Activated naive CD8-positive, alpha-beta T cell (primary cell): ENCODE results near the gene AADACL3.
"Not testable (repeated sequence)": the region's sequence is repeated elsewhere in the genome, so short reads cannot be mapped to it uniquely, and the experiment has no call there.

ENCODE experiments used
- H3K27ac Mint-ChIP-seq: one replicate; pipeline ENCODE4 v1.8.0; 2021; ENCODE audit warnings: mixed read lengths
- H3K27me3 Mint-ChIP-seq: one replicate; pipeline ENCODE4 v1.8.0; 2021; ENCODE audit warnings: mixed read lengths
- H3K36me3 Mint-ChIP-seq: one replicate; pipeline ENCODE4 v1.8.0; 2021; ENCODE audit warnings: mixed read lengths
- H3K4me1 Mint-ChIP-seq: one replicate; pipeline ENCODE4 v1.8.0; 2021; ENCODE audit warnings: low read depth, mixed read lengths
- H3K4me3 Mint-ChIP-seq: one replicate; pipeline ENCODE4 v1.8.0; 2021; ENCODE audit warnings: mild to moderate bottlenecking, mixed read lengths
- H3K9me3 Mint-ChIP-seq: one replicate; pipeline ENCODE4 v1.8.0; 2021; ENCODE audit warnings: low read depth, mixed read lengths

The AADACL3 gene

DNA sequence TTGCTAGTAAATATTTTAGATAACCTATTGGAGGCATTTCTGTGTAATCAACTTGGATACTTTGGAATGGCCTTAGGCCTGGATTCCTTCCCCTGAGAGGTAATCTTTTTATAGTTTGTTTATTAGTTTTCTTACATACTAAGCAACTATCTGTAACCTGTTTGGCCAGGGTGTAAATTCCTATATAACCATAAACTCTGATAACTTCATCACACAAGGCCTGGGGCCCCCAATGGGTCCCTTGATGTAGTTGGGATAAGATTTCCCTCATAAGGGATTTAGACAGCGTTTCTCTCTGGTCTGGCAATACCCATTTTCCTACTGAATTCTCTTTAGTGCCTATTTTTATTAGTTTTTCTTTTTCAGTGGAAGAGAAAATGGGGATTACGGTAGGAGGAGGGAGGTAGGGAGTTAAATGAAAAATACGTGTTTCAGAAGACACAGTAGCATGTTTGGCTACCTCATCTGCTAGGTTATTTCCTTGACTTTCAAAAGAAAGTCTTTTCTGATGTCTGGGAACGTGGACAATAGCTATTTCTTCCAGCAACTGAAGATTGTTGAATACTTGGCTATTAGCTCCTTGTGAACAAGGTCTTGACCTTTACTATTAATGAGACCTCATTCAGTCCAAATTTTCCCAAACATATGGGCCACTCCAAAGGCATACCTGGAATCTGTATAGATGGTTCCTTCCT is 7.4 kb upstream of the AADACL3 start:
- peaks cover 13% of the 10 kb centered on the region for H3K9me3 Mint-ChIP-seq
- peaks cover 11% of the 10 kb centered on the region for H3K27me3 Mint-ChIP-seq
- no peaks in the 10 kb centered on the region for H3K4me1 Mint-ChIP-seq
- H3K36me3 Mint-ChIP-seq, result peaks cover 5% of the 10 kb centered on the region
- no peak overlapping the region for H3K27ac Mint-ChIP-seq
- H3K4me3 Mint-ChIP-seq, result no peak overlapping the region

DNA sequence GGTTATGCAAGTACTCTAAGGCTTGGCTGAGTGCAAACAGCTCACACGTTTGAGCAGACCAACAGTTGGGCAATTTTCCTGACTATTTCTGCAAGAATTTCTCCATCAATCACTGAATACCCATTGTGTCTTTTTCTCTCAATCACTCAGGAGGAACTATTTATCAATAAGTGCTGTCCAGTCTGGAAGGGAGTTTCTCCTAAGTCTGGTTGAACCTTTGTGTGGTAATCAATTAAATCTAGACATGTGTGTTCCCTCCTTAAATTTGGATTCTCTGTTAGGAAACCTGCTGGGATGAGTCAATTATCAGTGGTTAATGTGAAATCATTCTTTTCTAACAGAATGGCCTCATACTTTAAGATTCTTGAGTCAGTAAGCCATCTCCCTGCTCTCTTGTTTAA is 6.8 kb upstream of the AADACL3 start:
- Mint-ChIP-seq H3K27me3 (peaks cover 11% of the 10 kb centered on the region), H3K27ac (no peak overlapping the region), H3K9me3 (peaks cover 10% of the 10 kb centered on the region)

DNA sequence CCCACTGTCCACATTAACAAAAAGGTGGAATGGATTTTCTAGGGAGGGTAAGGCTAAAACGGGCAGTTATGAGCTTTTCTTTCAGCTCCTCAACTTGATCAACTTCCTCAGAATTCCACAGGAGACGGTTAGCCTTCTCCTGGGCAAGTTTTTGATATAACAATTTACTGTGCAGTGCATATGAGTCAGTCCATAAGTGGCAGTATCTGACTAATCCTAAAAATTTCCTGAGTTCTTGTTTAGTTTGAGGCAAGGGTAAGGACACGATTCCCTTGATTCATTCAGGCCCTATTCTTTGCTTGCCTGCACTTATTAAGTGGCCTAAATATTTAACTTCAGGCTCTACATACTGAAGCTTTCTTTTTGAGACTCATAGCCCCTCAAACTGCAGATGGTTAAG is 6.2 kb upstream of the AADACL3 start:
- H3K4me3 Mint-ChIP-seq, result no peak overlapping the region
- H3K27me3 Mint-ChIP-seq, result peaks cover 11% of the 10 kb centered on the region
- no peak overlapping the region for H3K27ac Mint-ChIP-seq
- peaks cover 3% of the 10 kb centered on the region for H3K36me3 Mint-ChIP-seq
- no peaks in the 10 kb centered on the region for H3K4me1 Mint-ChIP-seq
- H3K9me3 Mint-ChIP-seq, result peaks cover 5% of the 10 kb centered on the region

More for the DNA sequence above, 6.8 kb upstream of the AADACL3 start:
- Mint-ChIP-seq H3K4me3 (no peak overlapping the region), H3K36me3 (peaks cover 3% of the 10 kb centered on the region), H3K4me1 (no peaks in the 10 kb centered on the region)

- Mint-ChIP-seq H3K27me3 (peaks cover 11% of the 10 kb centered on the region), H3K27ac (no peak overlapping the region), H3K36me3 (no peaks in the 10 kb centered on the region), H3K9me3 (no peaks in the 10 kb centered on the region), H3K4me1 (no peaks in the 10 kb centered on the region), H3K4me3 (no peak overlapping the region)
Observed at GRCh38 chr1:12711536-12711935, 4.4 kb upstream of the AADACL3 start.

DNA sequence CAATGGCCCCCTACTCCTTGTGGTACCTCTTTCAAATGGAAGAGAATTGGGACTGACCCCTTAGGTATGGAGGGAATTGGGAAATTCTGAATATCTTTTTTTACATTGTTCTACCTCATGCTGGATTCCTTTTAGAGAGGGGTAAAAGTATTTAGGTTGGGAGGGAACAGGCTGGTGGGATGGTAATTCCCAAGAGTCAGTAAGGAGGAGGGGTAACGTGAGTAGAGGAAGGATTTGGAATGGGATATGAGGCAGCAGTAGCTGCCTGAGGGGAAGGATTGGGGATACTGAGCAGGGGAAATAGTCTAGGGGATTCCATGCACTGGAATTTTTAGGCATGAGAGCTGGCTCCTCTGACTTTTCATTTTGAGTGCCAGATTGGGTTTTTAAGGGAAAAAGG is 3.8 kb upstream of the AADACL3 start:
- no peaks in the 10 kb centered on the region for H3K9me3 Mint-ChIP-seq
- peaks cover 11% of the 10 kb centered on the region for H3K27me3 Mint-ChIP-seq
- H3K4me3 Mint-ChIP-seq, result no peak overlapping the region

DNA sequence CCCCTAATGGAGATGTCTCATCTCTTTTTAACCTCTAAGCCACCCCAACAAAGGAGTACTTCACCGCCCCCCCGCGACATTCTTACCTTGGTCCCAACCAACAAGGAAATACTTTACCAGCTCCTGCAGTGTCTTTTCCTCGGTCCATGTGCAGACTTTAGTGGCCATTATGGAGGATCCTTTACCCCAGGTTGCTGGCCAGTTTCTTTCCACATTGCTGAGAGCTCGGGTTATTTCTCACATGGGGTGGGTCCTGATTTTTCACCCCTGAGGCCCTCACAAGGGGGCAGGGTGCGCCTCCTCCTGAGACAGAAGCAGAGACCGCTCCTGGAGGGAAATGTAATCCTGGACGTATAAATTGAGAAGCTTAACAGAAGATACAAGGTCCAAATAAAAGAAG is 3.0 kb upstream of the AADACL3 start:
- H3K9me3 Mint-ChIP-seq, result no peaks in the 10 kb centered on the region

More for the DNA sequence above, 3.8 kb upstream of the AADACL3 start:
- no peaks in the 10 kb centered on the region for H3K4me1 Mint-ChIP-seq
- H3K36me3 Mint-ChIP-seq, result no peaks in the 10 kb centered on the region
- H3K27ac Mint-ChIP-seq, result no peak overlapping the region

GRCh38 chr1:12713651-12714050 is 2.3 kb upstream of the AADACL3 start:
- not testable (repeated sequence) for H3K4me3 Mint-ChIP-seq, H3K36me3 Mint-ChIP-seq, H3K4me1 Mint-ChIP-seq, H3K27me3 Mint-ChIP-seq, H3K27ac Mint-ChIP-seq, H3K9me3 Mint-ChIP-seq

More for the DNA sequence above, 3.0 kb upstream of the AADACL3 start:
- H3K4me3 Mint-ChIP-seq, result no peak overlapping the region
- H3K27ac Mint-ChIP-seq, result no peak overlapping the region
- no peaks in the 10 kb centered on the region for H3K36me3 Mint-ChIP-seq
- peaks cover 8% of the 10 kb centered on the region for H3K27me3 Mint-ChIP-seq
- no peaks in the 10 kb centered on the region for H3K4me1 Mint-ChIP-seq

GRCh38 chr1:12714710-12715475 is 1.0 kb upstream of the AADACL3 start:
- Mint-ChIP-seq H3K36me3 (no peaks in the 10 kb centered on the region), H3K4me3 (no peak overlapping the region), H3K4me1 (no peaks in the 10 kb centered on the region), H3K9me3 (no peaks in the 10 kb centered on the region), H3K27ac (no peak overlapping the region), H3K27me3 (peaks cover 12% of the 10 kb centered on the region)

GRCh38 chr1:12717301-12717838 is 1.5 kb downstream of the AADACL3 start:
- Mint-ChIP-seq H3K27me3 (peaks cover 13% of the 10 kb centered on the region), H3K36me3 (no peaks in the 10 kb centered on the region), H3K4me1 (no peaks in the 10 kb centered on the region), H3K27ac (no peak overlapping the region), H3K9me3 (no peaks in the 10 kb centered on the region), H3K4me3 (no peak overlapping the region)

DNA sequence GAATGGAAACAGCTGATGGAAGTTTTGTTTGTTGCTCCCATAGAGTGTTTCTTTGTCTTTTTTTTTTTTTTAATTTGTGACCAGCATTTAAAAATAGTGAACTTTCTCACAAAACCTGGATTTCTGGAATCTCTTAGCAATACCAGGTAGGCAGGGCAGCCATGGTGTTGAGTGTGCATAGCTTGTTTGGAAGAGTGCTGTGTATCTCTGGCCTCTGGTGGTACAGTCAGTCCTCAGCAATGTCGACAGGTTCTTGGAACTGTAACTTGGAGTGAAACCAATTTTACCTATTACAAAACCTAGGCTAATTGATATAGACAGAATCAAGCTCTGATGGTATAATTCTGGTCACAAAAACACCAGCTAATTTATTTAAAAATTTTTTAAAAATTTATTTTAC is 6.7 kb downstream of the AADACL3 start:
- no peak overlapping the region for H3K4me3 Mint-ChIP-seq
- no peaks in the 10 kb centered on the region for H3K9me3 Mint-ChIP-seq
- no peaks in the 10 kb centered on the region for H3K36me3 Mint-ChIP-seq
- H3K27me3 Mint-ChIP-seq, result peaks cover 23% of the 10 kb centered on the region
- H3K4me1 Mint-ChIP-seq, result no peaks in the 10 kb centered on the region
- H3K27ac Mint-ChIP-seq, result no peak overlapping the region

- Mint-ChIP-seq H3K9me3 (peaks cover 6% of the 10 kb centered on the region), H3K4me1 (no peaks in the 10 kb centered on the region), H3K36me3 (no peaks in the 10 kb centered on the region), H3K27ac (no peak overlapping the region), H3K27me3 (peaks cover 25% of the 10 kb centered on the region), H3K4me3 (no peak overlapping the region)
Observed at GRCh38 chr1:12728391-12728790, 12.5 kb downstream of the AADACL3 start.

- H3K4me1 Mint-ChIP-seq, result no peaks in the 10 kb centered on the region
- H3K27ac Mint-ChIP-seq, result no peak overlapping the region
- peaks cover 30% of the 10 kb centered on the region for H3K27me3 Mint-ChIP-seq
- no peaks in the 10 kb centered on the region for H3K36me3 Mint-ChIP-seq
- H3K9me3 Mint-ChIP-seq, result peaks cover 6% of the 10 kb centered on the region
- H3K4me3 Mint-ChIP-seq, result no peak overlapping the region
Observed at GRCh38 chr1:12730156-12730555, 14.2 kb downstream of the AADACL3 start.

- not testable (repeated sequence) for H3K4me3 Mint-ChIP-seq, H3K36me3 Mint-ChIP-seq, H3K9me3 Mint-ChIP-seq, H3K27ac Mint-ChIP-seq, H3K4me1 Mint-ChIP-seq
- peaks cover 32% of the 10 kb centered on the region for H3K27me3 Mint-ChIP-seq
Observed at GRCh38 chr1:12731084-12731483, 15.2 kb downstream of the AADACL3 start.

DNA sequence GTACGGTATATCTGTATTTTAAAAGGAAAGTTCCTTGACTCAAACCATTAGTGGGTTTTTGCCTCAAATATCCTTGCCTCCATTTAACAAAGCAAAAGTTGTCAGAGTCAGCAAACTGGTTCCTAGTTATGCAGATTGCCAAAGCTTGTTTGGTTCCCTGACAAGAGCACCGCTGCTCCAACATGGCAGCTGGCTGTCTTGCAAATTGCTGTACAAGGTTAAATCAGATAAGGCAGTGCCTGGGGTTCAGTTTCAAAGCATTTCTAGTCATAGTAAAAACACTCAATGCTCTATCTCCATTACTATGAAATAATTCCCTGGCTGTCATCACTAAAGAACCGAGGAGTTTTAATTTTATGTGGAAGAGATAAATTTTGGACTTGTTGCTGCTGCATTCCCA is 18.7 kb downstream of the AADACL3 start:
- Mint-ChIP-seq H3K27ac (no peak overlapping the region), H3K9me3 (peaks cover 15% of the 10 kb centered on the region), H3K27me3 (peaks cover 27% of the 10 kb centered on the region), H3K36me3 (peaks cover 3% of the 10 kb centered on the region), H3K4me3 (no peak overlapping the region), H3K4me1 (no peaks in the 10 kb centered on the region)

GRCh38 chr1:12738934-12739333 is 23.0 kb downstream of the AADACL3 start:
- H3K9me3 Mint-ChIP-seq, result peaks cover 9% of the 10 kb centered on the region
- peaks cover 3% of the 10 kb centered on the region for H3K36me3 Mint-ChIP-seq
- peaks cover 24% of the 10 kb centered on the region for H3K27me3 Mint-ChIP-seq
- no peaks in the 10 kb centered on the region for H3K4me1 Mint-ChIP-seq
- no peak overlapping the region for H3K27ac Mint-ChIP-seq
- H3K4me3 Mint-ChIP-seq, result no peak overlapping the region
